ENCODE data around the gene PLXNA4.

Gene PLXNA4

GRCh38 chr7:132531562-132531961 is 44.7 kb downstream of the PLXNA4 start:
- TF ChIP-seq SPI1 (IDR thresholded peaks at IDR 0.05; ENCODE audit: borderline replicate concordance, low read depth) = no peak
- no peak for TF ChIP-seq REST (IDR thresholded peaks at IDR 0.05; ENCODE audit: insufficient replicate concordance, low read depth)
- no peak for TF ChIP-seq POLR2AphosphoS5 (IDR thresholded peaks at IDR 0.05; ENCODE audit: low read depth)
- no peak for TF ChIP-seq CTCF (IDR thresholded peaks at IDR 0.05; ENCODE audit: insufficient read depth, low read length)
- TF ChIP-seq GABPA (IDR thresholded peaks at IDR 0.05; ENCODE audit: low read depth) = no peak
- Histone ChIP-seq H3K27me3 (ENCODE audit: insufficient read depth, poor library complexity, severe bottlenecking) (peaks cover 2% of the 10 kb centered on the region), H3K27ac (replicated peaks) (no peak overlapping the region), H3K4me3 (replicated peaks; ENCODE audit: insufficient read depth, low read length) (no peak overlapping the region)
- no peak for DNase-seq (ENCODE audit: low read depth in 1 of 2, low spot score in 1 of 2)

- no peak overlapping the region for H3K4me3 ChIP-seq (replicated peaks; ENCODE audit: insufficient read depth, low read length)
- H3K27ac ChIP-seq (replicated peaks) = no peak overlapping the region
- no peak for DNase-seq (ENCODE audit: low read depth in 1 of 2, low spot score in 1 of 2)
- peaks cover 2% of the 10 kb centered on the region for H3K27me3 ChIP-seq (ENCODE audit: insufficient read depth, poor library complexity, severe bottlenecking)
- no peak for TF ChIP-seq SPI1 (IDR thresholded peaks at IDR 0.05; ENCODE audit: borderline replicate concordance, low read depth)
- TF ChIP-seq REST (IDR thresholded peaks at IDR 0.05; ENCODE audit: insufficient replicate concordance, low read depth) = no peak
- TF ChIP-seq POLR2AphosphoS5 (IDR thresholded peaks at IDR 0.05; ENCODE audit: low read depth) = no peak
- no peak for TF ChIP-seq GABPA (IDR thresholded peaks at IDR 0.05; ENCODE audit: low read depth)
- no peak for TF ChIP-seq CTCF (IDR thresholded peaks at IDR 0.05; ENCODE audit: insufficient read depth, low read length)
These were observed 47.6 kb downstream of the PLXNA4 start for GRCh38 chr7:132528695-132529094.

- H3K27me3 ChIP-seq (ENCODE audit: insufficient read depth, poor library complexity, severe bottlenecking) = peaks cover 2% of the 10 kb centered on the region
- no peak for TF ChIP-seq POLR2AphosphoS5 (IDR thresholded peaks at IDR 0.05; ENCODE audit: low read depth)
- no peak for TF ChIP-seq CTCF (IDR thresholded peaks at IDR 0.05; ENCODE audit: insufficient read depth, low read length)
- no peak for TF ChIP-seq REST (IDR thresholded peaks at IDR 0.05; ENCODE audit: insufficient replicate concordance, low read depth)
- no peak for TF ChIP-seq SPI1 (IDR thresholded peaks at IDR 0.05; ENCODE audit: borderline replicate concordance, low read depth)
- no peak for TF ChIP-seq GABPA (IDR thresholded peaks at IDR 0.05; ENCODE audit: low read depth)
- no peak for DNase-seq (ENCODE audit: low read depth in 1 of 2, low spot score in 1 of 2)
- H3K4me3 ChIP-seq (replicated peaks; ENCODE audit: insufficient read depth, low read length) = no peak overlapping the region
- H3K27ac ChIP-seq (replicated peaks) = no peak overlapping the region
These were observed 48.5 kb downstream of the PLXNA4 start for GRCh38 chr7:132527467-132528410.
